Activated CD4-positive, alpha-beta T cell treated with anti-CD3 and anti-CD28 coated beads for 48 hours (primary cell): ENCODE results near the gene CD300LB.
"Not testable (repeated sequence)": the region's sequence is repeated elsewhere in the genome, so short reads cannot be mapped to it uniquely, and the experiment has no call there.

ENCODE experiments used
- DNase-seq: peaks from one replicate; pipeline ENCODE4 v3.0.0-alpha.2; 2020

CD300LB gene

DNA sequence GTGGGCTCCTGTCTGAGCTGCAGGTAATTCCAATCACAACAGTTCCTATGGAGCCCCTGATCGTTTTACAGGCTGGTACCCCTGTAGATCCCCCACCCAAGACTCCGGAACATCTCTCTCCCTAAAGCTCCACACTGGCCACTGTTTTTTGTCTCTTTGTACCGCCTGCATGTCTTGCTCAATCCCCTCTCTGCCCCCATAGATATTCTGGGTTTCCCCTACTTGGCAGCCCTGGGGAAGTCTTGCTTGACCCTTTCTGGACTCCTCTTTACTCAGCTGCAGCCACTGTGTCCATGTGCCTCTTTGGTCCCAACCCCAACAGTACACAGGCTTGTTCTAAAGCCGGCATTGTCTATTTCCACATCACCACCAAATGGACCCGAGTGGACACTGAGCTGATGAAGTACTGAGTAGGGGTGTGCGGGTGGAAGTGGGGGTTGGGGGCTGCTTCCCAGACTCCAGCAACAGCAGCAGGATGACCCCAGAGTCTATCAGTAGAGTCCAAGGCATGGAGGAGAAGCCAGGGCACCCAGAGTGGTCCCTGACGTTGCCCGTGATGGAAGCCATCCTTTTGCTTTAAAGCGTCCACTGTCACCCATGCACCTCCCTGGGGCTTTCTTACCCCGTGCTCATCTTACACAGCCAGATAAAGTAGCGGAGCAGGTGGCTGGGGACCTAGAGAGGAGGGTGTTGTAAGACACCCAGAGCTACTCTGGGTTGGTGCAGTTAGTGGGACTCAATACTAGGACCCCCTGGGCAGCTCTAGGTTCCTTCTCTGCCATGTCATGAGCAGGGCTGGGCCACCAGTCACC, 6.4 kb downstream of the CD300LB start:
- no peak for DNase-seq

DNA sequence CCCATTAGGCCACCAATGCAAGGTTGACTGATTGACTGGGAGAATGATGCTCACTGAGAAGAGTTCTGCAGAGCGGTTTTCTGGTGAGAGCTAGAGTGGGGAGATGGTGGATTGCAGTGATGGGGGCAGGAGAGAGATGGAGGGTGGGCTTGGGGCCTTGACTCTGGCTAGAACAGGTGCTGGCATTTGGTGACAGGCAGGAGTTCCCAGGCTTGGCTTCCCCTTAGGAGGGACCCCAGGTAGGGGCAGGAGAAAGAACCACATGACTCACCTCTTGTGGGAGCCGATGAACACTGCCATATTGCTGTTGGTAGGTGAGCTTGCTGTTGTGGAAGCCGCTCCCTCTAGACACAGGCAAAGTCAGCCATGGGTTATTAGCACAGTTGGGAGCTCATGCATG, 8.0 kb downstream of the CD300LB start:
- no peak for DNase-seq

DNA sequence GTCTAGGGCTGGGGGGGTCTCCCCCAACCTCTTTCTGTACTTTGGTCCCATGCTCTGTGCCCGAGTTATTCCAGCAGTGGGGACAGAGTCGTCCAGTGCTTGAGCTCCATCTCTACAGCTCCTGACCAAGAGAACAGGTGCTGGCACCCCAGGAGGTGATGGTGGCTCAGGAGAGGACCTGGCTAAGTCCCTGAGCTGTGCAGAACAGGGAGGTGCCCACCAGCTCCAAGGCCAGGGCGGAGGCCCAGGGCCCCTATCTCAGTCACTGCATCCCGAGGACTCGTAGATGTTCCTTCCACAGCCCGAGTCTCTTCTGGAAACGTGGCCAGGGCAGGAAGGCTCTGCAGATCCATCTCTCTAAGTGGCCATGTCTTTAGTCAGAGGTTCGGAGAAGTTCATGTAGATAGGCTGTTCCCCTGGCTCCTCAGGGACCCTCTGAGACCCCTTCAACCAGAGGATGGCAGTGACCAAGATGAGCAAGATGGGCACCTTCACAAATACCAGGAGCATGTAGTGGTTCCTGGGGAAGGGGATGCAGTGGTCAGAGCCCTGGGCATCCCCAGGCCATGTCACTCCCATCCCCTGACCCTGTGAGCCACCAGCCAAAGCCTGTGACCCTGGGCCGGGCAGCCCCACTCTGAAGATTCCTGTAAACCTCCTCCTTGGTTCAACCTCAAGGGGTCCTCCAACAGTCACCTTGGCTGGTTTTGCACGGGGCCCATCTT, 8.7 kb downstream of the CD300LB start:
- DNase-seq, result no peak

DNA sequence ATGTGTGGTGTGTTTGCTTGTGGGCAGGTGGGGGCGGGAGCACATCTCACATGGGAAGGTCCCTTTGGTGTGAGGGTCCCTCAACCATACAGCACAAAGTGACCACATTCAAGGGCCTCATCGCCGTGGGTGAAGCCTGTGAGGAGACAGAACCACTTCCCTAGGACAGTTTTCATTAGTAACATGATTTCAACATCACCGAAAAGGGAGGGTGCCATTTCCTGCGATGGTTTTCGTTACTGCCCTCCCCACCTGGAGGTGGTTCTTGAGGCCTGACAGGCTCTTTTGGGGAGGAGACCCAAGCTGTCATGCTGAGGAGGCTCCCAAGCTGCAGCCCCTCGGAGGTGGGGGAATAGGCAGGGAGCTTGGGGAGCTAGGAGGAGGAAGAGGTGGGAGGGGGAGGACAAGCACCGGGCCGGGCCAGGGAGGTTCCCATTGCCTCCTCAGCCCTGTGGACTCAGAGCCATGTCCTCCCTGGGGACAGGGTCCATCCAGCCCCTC, 9.5 kb downstream of the CD300LB start:
- no peak for DNase-seq

DNA sequence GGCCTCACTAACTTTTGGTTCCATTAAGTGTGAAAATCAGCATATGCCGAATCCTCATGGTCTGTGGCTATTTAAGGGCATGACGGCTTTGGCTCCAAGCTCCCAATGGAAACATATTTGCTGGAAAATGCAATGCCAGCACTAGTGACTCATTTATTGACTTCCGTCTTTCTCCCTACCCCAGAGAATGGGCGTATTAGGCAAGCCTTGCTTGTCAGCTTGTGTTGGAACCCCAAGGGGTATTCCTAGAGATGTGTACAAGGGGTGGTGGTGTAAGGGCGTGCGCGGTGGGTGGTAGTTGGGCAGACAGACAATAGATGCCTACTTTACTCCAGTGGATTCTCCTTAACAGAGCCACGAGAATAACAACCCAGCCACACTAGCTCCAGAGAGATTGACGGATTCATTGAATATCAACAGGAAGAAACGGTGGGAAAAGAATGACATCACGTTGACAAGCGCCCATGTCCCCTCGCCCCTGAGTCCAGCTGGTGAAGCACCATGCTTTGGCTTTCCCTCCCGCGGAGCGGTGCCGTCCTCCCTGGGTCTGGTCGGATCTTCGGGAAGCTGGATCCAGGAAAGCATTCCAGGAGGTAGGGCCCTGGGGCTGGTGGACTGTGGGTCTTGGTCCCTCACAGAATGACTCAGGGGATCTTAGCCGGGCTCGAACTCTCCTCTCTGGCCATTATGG, 10.3 kb downstream of the CD300LB start:
- DNase-seq, result no peak

DNA sequence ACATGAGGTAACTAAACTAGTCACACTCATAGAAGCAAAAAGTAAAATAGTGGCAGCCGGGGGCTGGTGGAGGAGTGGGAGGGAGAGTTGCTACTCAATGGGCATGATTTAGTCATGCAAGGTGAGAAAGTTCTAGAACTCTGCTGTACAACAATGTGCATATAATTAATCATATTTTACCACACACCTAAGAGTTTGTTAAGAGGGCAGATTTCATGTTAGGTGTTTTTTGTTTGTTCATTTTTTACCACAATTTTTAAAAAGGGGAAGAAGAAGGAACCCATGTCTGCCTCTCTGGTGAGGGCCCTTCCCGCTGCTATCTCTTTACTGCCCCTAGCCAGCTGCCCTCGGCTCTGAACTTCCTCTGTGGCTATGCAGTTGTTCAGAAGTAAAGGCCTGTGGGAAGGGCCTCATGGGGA, 11.2 kb downstream of the CD300LB start:
- peak; percentile 56 for DNase-seq

DNA sequence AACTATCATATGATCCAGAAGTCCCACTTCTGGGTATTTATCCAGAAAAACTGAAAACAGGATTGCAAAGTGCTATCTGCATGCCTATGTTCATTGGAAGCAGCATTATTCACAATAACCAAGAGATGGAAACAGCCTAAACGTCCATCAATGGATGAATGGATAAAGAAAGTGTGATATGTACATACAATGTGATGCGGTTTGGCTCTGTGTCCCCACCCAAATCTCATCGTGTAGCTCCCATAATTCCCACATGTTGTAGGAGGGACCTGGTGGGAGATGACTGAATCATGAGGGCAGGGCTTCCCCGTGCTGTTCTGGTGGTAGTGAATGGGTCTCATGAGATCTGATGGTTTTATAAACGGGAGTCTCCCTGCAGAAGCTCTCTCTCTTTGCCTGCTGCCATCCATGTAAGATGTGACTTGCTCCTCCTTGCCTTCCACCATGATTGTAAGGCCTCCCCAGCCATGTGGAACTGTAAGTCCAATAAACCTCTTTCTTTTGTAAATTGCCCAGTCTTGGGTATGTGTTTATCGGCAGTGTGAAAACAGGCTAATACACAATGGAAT, 12.8 kb downstream of the CD300LB start:
- not testable (repeated sequence) for DNase-seq

DNA sequence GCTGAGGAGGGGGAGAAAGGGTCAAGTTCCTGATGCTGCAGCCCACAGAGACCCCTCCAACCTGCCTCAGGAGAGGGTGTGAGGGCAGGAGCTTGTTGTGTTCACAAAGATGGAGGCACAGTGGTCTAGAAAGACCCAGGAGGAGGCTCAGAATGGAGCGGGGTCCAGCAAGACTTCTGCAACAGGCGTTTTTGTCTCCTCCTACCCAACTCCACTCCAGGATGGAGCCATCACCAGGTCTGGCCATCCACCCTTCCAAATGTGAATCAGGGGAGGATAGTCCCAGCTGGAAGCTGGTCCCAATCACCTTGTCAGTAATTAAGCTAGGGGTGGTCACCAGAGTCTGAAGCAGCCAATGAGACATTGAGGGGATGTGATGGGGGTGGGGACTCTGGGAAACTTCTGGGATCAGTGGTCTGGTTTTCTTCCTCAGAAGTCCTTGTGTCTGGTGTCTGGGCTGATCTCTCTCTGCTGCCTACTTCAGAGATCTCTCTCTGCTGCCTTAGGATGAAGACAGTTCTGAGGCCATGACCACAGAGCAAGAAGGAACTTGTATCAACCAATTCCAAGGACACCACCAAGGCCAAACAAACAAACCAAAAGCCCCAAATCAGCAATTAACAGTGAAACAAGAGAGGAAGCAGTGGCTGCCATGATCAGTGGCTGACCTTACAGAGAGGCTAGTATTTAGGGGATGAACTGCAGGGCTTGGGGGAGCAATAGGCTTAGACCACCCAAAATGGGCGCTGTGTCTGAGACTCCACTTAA, 14.5 kb downstream of the CD300LB start:
- DNase-seq, result no peak

DNA sequence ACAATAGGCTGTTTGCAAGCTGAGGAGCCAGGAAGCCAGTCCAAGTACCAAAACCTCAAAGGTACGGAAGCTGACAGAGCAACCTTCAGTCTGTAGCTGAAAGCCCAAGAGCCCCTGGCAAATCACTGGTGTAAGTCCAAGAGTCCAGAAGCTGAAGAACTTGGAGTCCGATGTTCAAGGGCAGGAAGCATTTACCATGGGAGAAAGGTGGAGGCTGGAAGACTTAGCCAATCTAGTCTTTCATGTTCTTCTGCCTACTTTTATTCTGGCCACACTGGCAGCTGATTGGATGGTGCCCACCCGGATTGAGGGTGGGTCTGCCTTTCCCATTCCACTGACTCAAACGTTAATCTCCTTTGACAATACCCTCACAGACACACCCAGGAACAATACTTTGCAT, 15.3 kb downstream of the CD300LB start:
- DNase-seq, result no peak

DNA sequence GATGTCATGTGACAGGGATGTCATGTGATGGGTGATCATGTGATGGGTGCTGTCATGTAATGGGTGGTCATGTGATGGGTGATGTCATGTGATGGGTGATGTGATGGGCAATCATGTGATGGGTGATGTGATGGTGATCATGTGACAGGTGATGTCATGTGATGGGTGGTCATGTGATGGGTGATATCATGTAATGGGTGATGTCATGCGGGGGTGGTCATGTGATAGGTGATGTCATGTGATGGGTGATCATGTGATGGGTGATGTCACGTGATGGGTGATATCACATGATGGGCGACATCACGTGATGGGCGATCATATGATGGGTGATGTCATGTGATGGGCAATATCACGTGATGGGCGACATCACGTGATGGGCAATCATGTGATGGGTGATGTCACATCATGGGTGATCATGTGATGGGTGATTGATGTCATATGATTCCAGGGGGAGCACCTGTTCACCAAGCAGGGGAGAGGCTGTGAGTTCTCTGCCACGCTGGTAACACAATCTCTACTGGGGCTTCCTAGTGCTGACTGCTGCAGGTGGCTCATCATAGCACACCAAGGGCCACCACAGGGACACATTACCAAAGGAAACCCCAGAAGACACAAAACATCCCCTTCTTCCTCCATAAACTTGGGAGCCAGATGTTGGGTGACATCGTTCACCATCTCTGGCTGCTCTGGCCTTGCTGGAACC, 16.5 kb downstream of the CD300LB start:
- DNase-seq, result peak; percentile 61

DNA sequence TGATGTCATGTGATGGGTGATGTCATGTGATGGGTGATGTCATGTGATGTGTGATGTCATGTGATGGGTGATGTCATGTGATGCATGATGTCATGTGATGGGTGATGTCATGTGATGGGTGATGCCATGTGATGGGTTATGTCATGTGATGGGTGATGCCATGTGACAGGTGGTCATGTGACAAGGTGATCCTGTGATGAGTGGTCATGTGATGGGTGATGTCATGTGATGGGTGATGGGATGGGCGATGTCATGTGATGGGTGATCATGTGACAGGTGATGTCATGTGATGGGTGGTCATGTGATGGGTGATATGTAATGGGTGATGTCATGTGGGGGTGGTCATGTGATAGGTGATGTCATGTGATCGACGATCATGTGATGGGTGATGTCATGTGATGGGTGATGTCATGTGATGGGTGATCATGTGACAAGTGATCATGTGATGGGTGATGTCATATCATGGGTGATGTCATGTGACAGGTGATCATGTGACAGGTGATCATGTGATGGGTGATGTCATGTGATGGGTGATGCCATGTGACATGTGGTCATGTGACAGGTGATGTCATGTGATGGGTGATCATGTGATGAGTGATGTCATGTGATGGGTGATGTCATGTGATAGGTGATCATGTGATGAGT, 17.2 kb downstream of the CD300LB start:
- peak; percentile 65 for DNase-seq

DNA sequence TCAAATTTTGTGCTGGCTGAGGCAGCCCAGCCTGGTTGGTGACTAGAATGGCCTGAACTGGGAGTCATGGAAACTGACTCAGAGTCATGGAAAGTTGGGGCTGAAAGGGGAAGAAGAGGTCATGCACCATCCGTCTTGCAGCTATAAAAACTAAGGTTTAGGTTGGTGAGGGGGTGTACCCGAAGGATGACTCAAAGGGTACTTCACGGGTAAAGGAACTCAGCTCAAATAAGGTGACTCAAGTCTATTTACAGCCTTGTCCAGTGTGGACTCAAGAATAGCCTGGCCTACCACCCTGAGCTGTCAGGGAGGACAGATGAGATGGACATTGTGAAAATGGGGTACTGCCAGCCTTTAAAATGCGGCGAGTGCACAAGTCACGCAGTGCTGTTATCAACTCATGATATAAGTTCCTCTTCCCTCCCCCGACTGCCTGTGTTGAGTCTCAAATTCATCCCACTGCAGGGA, 18.6 kb downstream of the CD300LB start:
- DNase-seq, result peak; percentile 73

DNA sequence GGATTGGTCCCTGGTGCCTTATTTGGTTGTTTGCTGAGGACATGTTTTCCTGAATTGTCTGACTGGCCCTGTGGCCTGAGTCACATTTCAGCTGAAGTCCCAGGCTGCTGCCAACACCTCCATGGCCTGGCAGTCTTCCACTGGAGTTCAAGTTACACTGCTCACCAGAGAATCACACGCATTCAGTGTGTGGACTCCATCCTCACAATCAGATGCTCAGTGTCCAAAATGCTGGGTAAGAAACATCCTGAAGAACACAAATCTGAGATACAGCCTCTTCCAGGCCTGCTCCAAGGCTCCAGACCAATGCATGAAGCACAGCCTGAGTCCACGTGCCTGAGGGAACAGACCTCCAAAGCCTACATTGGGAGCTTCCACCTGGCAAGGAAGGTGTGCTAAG, 19.2 kb downstream of the CD300LB start:
- no peak for DNase-seq

DNA sequence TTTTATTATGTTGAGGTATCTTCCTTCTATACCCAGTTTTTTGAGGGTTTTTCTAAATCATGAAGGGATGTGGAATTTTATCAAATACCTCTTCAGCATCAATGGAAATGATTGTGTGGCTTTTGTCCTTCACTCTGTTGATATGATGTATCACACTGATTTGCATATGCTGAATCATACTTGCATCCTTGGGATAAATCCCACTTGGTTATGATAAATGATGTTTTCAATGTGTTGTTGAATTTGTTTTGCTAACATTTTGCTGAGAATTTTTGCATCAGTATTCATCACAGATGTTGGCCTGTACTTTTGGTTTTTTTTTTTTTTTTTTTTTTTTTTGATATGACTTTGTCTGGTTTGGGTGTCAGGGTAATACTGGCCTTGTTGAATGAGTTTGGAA, 23.1 kb downstream of the CD300LB start:
- DNase-seq, result no peak

DNA sequence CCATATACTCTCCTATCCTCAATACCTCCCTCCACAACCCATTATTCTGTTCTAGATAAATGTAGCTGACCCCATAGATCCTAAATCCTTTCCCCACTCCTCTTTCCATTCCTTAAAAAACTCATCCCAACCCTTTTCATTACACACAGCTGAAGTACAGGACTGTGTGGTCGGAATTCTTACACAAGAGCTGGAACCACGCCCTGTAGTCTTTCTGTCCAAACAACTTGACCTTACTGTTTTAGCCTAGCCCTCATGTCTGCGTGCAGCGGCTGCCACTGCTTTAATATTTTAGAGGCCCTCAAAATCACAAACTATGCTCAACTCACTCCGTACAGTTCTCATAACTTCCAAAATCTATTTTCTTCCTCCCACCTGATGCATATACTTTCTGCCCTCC, 27.3 kb downstream of the CD300LB start:
- not testable (repeated sequence) for DNase-seq

DNA sequence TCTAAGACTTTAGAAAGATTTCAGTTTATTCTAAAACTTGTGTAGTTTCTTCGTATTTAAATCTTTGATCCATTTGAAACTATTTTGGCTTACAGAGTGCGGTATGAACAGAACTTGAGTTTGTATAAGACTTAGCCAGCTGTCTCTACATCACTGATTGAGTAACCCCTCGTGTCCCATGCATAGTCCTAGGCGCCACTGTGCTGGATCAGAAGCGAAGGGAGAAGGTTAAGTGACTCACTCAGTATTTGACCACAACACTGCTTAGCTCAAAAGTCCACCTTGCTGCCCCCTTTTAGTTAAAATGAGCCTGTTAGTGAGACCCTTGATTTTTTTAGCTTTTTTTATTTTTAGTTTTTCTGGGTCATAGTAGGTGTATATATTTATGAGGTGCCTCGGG, 28.4 kb downstream of the CD300LB start:
- DNase-seq, result no peak

DNA sequence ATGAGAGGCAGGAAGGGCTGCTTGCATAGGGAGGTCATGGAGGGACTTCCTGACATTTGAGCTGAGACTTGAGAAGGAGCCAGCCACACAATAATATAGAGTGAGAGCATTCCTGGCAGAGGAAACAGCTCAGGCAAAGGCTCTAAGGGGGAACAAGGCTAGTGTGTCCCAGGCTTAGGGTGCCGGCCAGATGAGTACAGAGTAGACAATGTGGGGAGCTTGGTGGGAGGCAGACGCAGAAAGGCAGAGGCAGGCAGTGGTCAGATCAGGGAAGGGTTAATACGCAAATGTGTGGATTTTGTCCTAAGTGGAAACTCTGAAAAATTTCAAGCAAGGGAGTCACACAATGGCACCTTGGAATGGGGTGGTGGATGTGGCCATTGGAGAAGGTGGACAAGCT, 31.3 kb downstream of the CD300LB start:
- DNase-seq, result no peak

DNA sequence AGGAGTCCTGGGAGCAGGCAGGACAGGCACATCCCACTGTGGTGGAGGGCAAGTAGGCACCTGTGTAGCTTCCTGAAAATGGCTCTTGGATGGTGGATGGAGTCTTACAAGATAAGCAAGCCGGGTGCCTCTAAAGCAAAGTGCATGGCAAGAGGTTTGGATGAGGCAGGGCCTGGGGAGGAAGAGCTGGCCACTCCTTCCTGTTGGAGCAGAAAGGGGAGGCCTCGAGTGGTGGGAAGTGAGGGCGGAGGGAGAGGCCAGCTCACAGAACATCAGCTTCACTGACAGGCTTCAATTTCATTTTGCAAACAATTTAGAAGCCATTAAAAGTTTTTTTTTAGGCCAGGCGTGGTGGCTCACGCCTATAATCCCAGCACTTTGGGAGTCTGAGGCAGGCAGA, 33.8 kb downstream of the CD300LB start:
- DNase-seq, result no peak

DNA sequence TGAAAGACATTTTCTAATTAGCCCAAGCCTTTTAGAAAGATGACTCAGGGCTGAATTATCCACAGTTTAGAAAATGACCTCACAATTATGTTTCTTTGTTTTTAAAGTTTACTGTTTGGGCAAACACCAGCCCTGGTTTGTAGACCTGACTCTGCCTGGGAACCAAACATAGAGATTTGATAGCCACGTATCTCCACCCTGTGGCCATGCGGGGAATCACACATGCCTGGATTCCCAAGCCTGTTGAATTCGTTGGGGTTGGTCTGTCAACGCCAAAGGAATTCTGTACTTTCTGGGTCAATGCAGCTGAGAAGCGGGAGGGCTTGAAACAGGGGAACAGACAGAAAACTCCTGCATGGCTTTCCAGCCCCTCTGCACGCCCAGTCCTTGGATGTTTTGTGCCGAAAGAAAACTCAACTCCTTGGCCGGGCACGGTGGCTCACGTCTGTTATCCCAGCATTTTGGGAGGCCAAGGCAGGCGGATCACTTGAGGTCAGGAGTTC, 37.9 kb downstream of the CD300LB start:
- DNase-seq, result peak; percentile 76

DNA sequence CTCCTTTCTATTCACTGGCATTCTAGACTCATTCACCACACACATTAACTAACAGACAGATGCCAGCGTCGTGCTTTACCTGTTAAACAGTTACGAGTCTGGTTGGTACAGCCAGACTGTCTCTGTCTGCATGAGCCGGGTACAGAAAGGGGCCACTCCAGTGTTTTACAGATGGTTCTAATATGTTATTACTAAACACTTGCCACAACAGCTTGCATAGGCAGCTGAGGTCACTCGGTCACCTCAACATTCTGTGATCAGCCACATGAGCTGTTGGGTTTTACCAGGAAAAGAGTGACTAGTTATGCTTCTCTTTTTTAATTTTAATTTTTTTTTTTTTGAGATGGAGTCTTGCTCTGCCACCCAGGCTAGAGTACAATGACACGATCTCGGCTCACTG, 39.6 kb downstream of the CD300LB start:
- no peak for DNase-seq

DNA sequence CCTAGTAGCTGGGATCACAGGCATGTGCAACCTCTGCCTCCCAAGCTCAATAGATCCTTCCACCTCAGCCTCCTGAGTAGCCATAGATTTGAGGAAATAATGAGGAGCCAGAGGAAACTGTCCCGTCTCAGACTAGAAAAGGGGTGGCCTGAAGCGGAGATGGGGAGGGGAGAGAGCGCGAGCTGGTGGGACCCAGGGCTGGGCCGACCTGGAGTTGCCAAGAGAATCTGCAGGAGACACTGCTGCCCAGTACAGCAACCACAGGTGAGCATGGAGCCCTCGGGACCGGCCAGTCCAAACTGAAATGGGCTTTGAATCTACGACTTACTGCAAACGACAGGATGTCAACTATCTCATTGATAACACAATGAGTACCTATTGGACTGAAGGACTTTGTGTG, 40.6 kb downstream of the CD300LB start:
- no peak for DNase-seq
